Measurements from ENCODE around the gene RPIA.

The RPIA gene

GRCh38 chr2:88714667-88715066 lies 23.2 kb downstream of the RPIA start:
- Histone ChIP-seq H3K9me3 (ENCODE audit: control insufficient read depth, insufficient read depth, low read length) (peaks cover 9% of the 10 kb centered on the region; the same call in 1 of the 2 replicates), H3K4me1 (ENCODE audit: control insufficient read depth, low read length) (no peaks in the 10 kb centered on the region), H3K79me2 (ENCODE audit: control insufficient read depth, low read length) (peaks cover 15% of the 10 kb centered on the region), H3K27ac (ENCODE audit: low read depth, low read length) (no peak overlapping the region), H4K20me1 (ENCODE audit: control insufficient read depth, insufficient read depth, low read depth, low read length) (no peaks in the 10 kb centered on the region), H3K9me2 (replicated peaks; ENCODE audit: control insufficient read depth, low read length) (no peaks in the 10 kb centered on the region), H3K4me2 (ENCODE audit: low read length) (no peak overlapping the region), H3F3A (ENCODE audit: control insufficient read depth, insufficient read depth) (no peaks in the 10 kb centered on the region), H3K36me3 (ENCODE audit: control insufficient read depth, low read length) (0 out of 2 replicates have a peak, but pooled peaks cover 6% of the 10 kb centered on the region), H3K27me3 (ENCODE audit: control insufficient read depth, low read length) (no peaks in the 10 kb centered on the region), H3K4me3 (ENCODE audit: low read length) (no peak overlapping the region)
- TF ChIP-seq EZH2phosphoT487 (IDR thresholded peaks at IDR 0.05; ENCODE audit: borderline replicate concordance, low read length) (no peak), CTCF (IDR thresholded peaks at IDR 0.05; ENCODE audit: low read depth, low read length, poor library complexity, severe bottlenecking) (no peak)

- 0 out of 2 replicates have a peak, but pooled peaks cover 2% of the 10 kb centered on the region for H3K36me3 ChIP-seq (ENCODE audit: control insufficient read depth, low read length)
- H3K4me3 ChIP-seq (ENCODE audit: low read length): no peak overlapping the region
- no peak overlapping the region for H3K4me2 ChIP-seq (ENCODE audit: low read length)
- TF ChIP-seq EZH2phosphoT487 (IDR thresholded peaks at IDR 0.05; ENCODE audit: borderline replicate concordance, low read length) (no peak), CTCF (IDR thresholded peaks at IDR 0.05; ENCODE audit: low read depth, low read length, poor library complexity, severe bottlenecking) (no peak)
- no peaks in the 10 kb centered on the region for H3K27me3 ChIP-seq (ENCODE audit: control insufficient read depth, low read length)
- H3K4me1 ChIP-seq (ENCODE audit: control insufficient read depth, low read length): no peaks in the 10 kb centered on the region
- no peak overlapping the region for H3K27ac ChIP-seq (ENCODE audit: low read depth, low read length)
- H4K20me1 ChIP-seq (ENCODE audit: control insufficient read depth, insufficient read depth, low read depth, low read length): no peaks in the 10 kb centered on the region
- H3K79me2 ChIP-seq (ENCODE audit: control insufficient read depth, low read length): no peaks in the 10 kb centered on the region; the same call in 1 of the 2 replicates
- no peaks in the 10 kb centered on the region for H3F3A ChIP-seq (ENCODE audit: control insufficient read depth, insufficient read depth)
- peaks cover 9% of the 10 kb centered on the region; the same call in 1 of the 2 replicates for H3K9me3 ChIP-seq (ENCODE audit: control insufficient read depth, insufficient read depth, low read length)
- no peaks in the 10 kb centered on the region for H3K9me2 ChIP-seq (replicated peaks; ENCODE audit: control insufficient read depth, low read length)
These were observed 28.9 kb downstream of the RPIA start for GRCh38 chr2:88720399-88720798.

GRCh38 chr2:88721268-88721667 lies 29.8 kb downstream of the RPIA start:
- H3K36me3 ChIP-seq (ENCODE audit: control insufficient read depth, low read length): 0 out of 2 replicates have a peak, but pooled peaks cover 2% of the 10 kb centered on the region
- no peak overlapping the region for H3K4me2 ChIP-seq (ENCODE audit: low read length)

More at GRCh38 chr2:88721268-88721667, 29.8 kb downstream of the RPIA start:
- no peaks in the 10 kb centered on the region for H3K9me2 ChIP-seq (replicated peaks; ENCODE audit: control insufficient read depth, low read length)
- no peaks in the 10 kb centered on the region for H3F3A ChIP-seq (ENCODE audit: control insufficient read depth, insufficient read depth)
- H3K27ac ChIP-seq (ENCODE audit: low read depth, low read length): no peak overlapping the region
- no peak for TF ChIP-seq EZH2phosphoT487 (IDR thresholded peaks at IDR 0.05; ENCODE audit: borderline replicate concordance, low read length)
- no peak for TF ChIP-seq CTCF (IDR thresholded peaks at IDR 0.05; ENCODE audit: low read depth, low read length, poor library complexity, severe bottlenecking)
- H3K79me2 ChIP-seq (ENCODE audit: control insufficient read depth, low read length): no peaks in the 10 kb centered on the region; the same call in 1 of the 2 replicates
- no peaks in the 10 kb centered on the region for H4K20me1 ChIP-seq (ENCODE audit: control insufficient read depth, insufficient read depth, low read depth, low read length)
- no peaks in the 10 kb centered on the region for H3K27me3 ChIP-seq (ENCODE audit: control insufficient read depth, low read length)
- peaks cover 9% of the 10 kb centered on the region; the same call in 1 of the 2 replicates for H3K9me3 ChIP-seq (ENCODE audit: control insufficient read depth, insufficient read depth, low read length)
- no peaks in the 10 kb centered on the region for H3K4me1 ChIP-seq (ENCODE audit: control insufficient read depth, low read length)
- no peak overlapping the region for H3K4me3 ChIP-seq (ENCODE audit: low read length)
